ENCODE measurements around the gene RNU1-3. TPM values are rescaled to one million over a fixed set of nuclear protein-coding genes. Genes with fewer than 3 reads are reported as not detected.

Gene RNU1-3
- total and polyA plus RNA-seq, 2 of the 13 experiments (the other 11 are each of a cell fraction or from before 2014, with no cell fraction given): under 0.01 to 11,018 TPM

DNA sequence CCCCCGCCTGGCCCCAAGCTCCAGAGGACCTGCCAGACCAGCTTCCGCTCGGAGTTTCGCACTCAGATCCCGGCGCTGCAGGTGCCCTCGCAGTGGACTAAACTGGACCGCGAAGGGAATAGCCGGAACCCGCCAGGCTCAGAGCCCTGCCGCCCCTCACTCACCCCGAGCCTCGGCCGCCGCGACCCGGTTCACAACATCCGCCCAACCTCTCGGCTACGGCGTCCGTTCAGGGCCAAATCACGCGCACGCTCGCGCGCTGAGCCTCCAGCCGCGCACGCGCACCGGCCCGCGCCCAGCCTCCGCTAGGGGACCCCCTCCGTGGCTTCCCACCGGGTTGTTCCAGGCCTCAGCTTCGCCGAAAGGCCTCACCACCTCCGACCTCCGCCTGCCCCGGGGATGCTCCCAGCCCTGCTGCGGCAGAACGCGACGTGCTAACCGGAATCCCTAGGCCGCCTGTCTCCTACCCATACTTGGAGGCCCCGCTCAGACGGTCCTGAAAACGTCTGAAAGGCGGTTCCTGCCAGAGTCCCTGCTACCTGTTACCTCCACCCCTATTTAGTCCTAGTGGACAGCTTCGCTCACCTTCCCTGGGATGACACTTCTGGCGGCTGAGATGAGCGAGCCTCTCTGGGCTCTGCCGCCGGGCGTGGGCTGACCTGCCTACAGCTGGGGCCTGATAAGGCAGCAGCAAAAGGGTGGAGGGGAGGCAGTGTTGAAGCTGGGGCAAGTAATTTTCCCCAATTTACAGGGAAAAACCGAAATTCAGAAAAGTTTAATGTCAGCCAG is 22.1 kb downstream of the RNU1-3 start (continued):
- TF ChIP-seq, protein P1, sequence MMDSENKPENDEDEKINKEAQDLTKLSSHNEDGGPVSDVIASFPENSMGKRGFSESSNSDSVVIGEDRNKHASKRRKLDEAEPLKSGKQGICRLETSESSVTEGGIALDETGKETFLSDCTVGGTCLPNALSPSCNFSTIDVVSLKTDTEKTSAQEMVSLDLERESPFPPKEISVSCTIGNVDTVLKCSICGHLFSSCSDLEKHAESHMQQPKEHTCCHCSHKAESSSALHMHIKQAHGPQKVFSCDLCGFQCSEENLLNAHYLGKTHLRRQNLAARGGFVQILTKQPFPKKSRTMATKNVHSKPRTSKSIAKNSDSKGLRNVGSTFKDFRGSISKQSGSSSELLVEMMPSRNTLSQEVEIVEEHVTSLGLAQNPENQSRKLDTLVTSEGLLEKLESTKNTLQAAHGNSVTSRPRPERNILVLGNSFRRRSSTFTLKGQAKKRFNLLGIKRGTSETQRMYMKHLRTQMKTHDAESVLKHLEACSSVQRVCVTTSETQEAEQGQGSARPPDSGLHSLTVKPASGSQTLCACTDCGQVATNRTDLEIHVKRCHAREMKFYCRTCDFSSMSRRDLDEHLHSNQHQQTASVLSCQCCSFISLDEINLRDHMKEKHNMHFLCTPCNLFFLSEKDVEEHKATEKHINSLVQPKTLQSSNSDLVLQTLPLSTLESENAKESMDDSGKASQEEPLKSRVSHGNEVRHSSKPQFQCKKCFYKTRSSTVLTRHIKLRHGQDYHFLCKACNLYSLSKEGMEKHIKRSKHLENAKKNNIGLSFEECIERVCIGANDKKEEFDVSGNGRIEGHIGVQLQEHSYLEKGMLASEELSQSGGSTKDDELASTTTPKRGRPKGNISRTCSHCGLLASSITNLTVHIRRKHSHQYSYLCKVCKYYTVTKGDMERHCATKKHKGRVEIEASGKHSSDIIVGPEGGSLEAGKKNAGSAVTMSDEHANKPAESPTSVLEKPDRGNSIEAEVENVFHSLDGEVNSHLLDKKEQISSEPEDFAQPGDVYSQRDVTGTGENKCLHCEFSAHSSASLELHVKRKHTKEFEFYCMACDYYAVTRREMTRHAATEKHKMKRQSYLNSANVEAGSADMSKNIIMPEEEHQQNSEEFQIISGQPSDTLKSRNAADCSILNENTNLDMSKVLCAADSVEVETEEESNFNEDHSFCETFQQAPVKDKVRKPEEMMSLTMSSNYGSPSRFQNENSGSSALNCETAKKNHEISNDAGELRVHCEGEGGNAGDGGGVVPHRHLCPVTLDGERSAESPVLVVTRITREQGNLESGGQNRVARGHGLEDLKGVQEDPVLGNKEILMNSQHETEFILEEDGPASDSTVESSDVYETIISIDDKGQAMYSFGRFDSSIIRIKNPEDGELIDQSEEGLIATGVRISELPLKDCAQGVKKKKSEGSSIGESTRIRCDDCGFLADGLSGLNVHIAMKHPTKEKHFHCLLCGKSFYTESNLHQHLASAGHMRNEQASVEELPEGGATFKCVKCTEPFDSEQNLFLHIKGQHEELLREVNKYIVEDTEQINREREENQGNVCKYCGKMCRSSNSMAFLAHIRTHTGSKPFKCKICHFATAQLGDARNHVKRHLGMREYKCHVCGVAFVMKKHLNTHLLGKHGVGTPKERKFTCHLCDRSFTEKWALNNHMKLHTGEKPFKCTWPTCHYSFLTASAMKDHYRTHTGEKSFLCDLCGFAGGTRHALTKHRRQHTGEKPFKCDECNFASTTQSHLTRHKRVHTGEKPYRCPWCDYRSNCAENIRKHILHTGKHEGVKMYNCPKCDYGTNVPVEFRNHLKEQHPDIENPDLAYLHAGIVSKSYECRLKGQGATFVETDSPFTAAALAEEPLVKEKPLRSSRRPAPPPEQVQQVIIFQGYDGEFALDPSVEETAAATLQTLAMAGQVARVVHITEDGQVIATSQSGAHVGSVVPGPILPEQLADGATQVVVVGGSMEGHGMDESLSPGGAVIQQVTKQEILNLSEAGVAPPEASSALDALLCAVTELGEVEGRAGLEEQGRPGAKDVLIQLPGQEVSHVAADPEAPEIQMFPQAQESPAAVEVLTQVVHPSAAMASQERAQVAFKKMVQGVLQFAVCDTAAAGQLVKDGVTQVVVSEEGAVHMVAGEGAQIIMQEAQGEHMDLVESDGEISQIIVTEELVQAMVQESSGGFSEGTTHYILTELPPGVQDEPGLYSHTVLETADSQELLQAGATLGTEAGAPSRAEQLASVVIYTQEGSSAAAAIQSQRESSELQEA (CRISPR knock-in tag; IDR thresholded peaks at IDR 0.05; ENCODE audit: not compliant biosample characterization): peak; percentile 98
- TF ChIP-seq, protein P2, sequence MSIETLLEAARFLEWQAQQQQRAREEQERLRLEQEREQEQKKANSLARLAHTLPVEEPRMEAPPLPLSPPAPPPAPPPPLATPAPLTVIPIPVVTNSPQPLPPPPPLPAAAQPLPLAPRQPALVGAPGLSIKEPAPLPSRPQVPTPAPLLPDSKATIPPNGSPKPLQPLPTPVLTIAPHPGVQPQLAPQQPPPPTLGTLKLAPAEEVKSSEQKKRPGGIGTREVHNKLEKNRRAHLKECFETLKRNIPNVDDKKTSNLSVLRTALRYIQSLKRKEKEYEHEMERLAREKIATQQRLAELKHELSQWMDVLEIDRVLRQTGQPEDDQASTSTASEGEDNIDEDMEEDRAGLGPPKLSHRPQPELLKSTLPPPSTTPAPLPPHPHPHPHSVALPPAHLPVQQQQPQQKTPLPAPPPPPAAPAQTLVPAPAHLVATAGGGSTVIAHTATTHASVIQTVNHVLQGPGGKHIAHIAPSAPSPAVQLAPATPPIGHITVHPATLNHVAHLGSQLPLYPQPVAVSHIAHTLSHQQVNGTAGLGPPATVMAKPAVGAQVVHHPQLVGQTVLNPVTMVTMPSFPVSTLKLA (IDR thresholded peaks at IDR 0.05): peak; percentile 75
- TF ChIP-seq SMAD3 (CRISPR knock-in tag; IDR thresholded peaks at IDR 0.05) (peak; percentile 93), ZNF253 (CRISPR knock-in tag; IDR thresholded peaks at IDR 0.05; ENCODE audit: borderline replicate concordance) (peak; percentile 84; the same call in 1 of the 2 replicates), RFX5 (IDR thresholded peaks at IDR 0.05; ENCODE audit: low read depth, low read length) (peak; percentile 71), ZNF724P (CRISPR knock-in tag; IDR thresholded peaks at IDR 0.05; ENCODE audit: borderline replicate concordance) (peak; percentile 96), ARNTL (CRISPR knock-in tag; IDR thresholded peaks at IDR 0.05) (peak; percentile 84), ZNF230 (CRISPR knock-in tag; IDR thresholded peaks at IDR 0.05) (peak; percentile 85), ZFP1 (CRISPR knock-in tag; IDR thresholded peaks at IDR 0.05) (peak; percentile 94), ZIK1 (CRISPR knock-in tag; IDR thresholded peaks at IDR 0.05; ENCODE audit: borderline replicate concordance, low read depth) (peak; percentile 99), ZNF446 (CRISPR knock-in tag; IDR thresholded peaks at IDR 0.05) (peak; percentile 95), TARDBP (CRISPR knock-in tag; IDR thresholded peaks at IDR 0.05) (peak; percentile 96), ZNF772 (CRISPR knock-in tag; IDR thresholded peaks at IDR 0.05) (peak; percentile 100), ETV5 (CRISPR knock-in tag; IDR thresholded peaks at IDR 0.05; ENCODE audit: borderline replicate concordance) (peak; percentile 97), ZNF567 (CRISPR knock-in tag; IDR thresholded peaks at IDR 0.05; ENCODE audit: borderline replicate concordance) (peak; percentile 100), RELA (CRISPR knock-in tag; IDR thresholded peaks at IDR 0.05) (peak; percentile 95)
- TF ChIP-seq, protein P3, sequence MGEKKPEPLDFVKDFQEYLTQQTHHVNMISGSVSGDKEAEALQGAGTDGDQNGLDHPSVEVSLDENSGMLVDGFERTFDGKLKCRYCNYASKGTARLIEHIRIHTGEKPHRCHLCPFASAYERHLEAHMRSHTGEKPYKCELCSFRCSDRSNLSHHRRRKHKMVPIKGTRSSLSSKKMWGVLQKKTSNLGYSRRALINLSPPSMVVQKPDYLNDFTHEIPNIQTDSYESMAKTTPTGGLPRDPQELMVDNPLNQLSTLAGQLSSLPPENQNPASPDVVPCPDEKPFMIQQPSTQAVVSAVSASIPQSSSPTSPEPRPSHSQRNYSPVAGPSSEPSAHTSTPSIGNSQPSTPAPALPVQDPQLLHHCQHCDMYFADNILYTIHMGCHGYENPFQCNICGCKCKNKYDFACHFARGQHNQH (CRISPR knock-in tag; IDR thresholded peaks at IDR 0.05): peak; percentile 96
- TF ChIP-seq, protein P4, sequence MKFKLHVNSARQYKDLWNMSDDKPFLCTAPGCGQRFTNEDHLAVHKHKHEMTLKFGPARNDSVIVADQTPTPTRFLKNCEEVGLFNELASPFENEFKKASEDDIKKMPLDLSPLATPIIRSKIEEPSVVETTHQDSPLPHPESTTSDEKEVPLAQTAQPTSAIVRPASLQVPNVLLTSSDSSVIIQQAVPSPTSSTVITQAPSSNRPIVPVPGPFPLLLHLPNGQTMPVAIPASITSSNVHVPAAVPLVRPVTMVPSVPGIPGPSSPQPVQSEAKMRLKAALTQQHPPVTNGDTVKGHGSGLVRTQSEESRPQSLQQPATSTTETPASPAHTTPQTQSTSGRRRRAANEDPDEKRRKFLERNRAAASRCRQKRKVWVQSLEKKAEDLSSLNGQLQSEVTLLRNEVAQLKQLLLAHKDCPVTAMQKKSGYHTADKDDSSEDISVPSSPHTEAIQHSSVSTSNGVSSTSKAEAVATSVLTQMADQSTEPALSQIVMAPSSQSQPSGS (CRISPR knock-in tag; IDR thresholded peaks at IDR 0.05): peak; percentile 96

Measured in HepG2 (cell line).